Stimulated activated CD4-positive, alpha-beta T cell treated with anti-CD3 and anti-CD28 coated beads, Interleukin-15, amount 100 ng/mL, for 24 hours (primary cell): ENCODE measurements around the gene EPB41.
"Not testable (repeated sequence)": the region's sequence is repeated elsewhere in the genome, so short reads cannot be mapped to it uniquely, and the experiment has no call there.

Experiments used
- DNase-seq: peaks from one replicate; pipeline ENCODE4 v3.0.0-alpha.2; 2020

Gene EPB41

GRCh38 chr1:28982198-28982597, 67.8 kb downstream of the EPB41 start:
- DNase-seq, result no peak

- DNase-seq, result no peak
Observed at GRCh38 chr1:28983091-28983490, 68.7 kb downstream of the EPB41 start.

GRCh38 chr1:28983509-28984310, 69.3 kb downstream of the EPB41 start:
- DNase-seq, result no peak

GRCh38 chr1:28984311-28984684, 69.9 kb downstream of the EPB41 start:
- no peak for DNase-seq

GRCh38 chr1:28985427-28985826, 71.1 kb downstream of the EPB41 start:
- no peak for DNase-seq

GRCh38 chr1:28986306-28986910, 72.0 kb downstream of the EPB41 start:
- no peak for DNase-seq

- no peak for DNase-seq
Observed at GRCh38 chr1:29002792-29003191, 88.4 kb downstream of the EPB41 start.

GRCh38 chr1:29004288-29004687, 89.9 kb downstream of the EPB41 start:
- DNase-seq, result no peak

GRCh38 chr1:29004798-29005197, 90.4 kb downstream of the EPB41 start:
- DNase-seq, result no peak

GRCh38 chr1:29011775-29012174, 97.4 kb downstream of the EPB41 start:
- DNase-seq, result no peak

- DNase-seq, result no peak
Observed at GRCh38 chr1:29017235-29017634, 102.9 kb downstream of the EPB41 start.

- no peak for DNase-seq
Observed at GRCh38 chr1:29017975-29018712, 103.8 kb downstream of the EPB41 start.

- DNase-seq, result no peak
Observed at GRCh38 chr1:29022620-29023019, 108.3 kb downstream of the EPB41 start.

- DNase-seq, result no peak
Observed at GRCh38 chr1:29029667-29030066, 115.3 kb downstream of the EPB41 start.

GRCh38 chr1:29032841-29033240, 118.5 kb downstream of the EPB41 start:
- no peak for DNase-seq

- no peak for DNase-seq
Observed at GRCh38 chr1:29033829-29034466, 119.6 kb downstream of the EPB41 start.

GRCh38 chr1:29043274-29043965, 129.1 kb downstream of the EPB41 start:
- no peak for DNase-seq

- DNase-seq, result no peak
Observed at GRCh38 chr1:29044010-29044409, 129.6 kb downstream of the EPB41 start.

- not testable (repeated sequence) for DNase-seq
Observed at GRCh38 chr1:29045663-29046062, 131.3 kb downstream of the EPB41 start.

- DNase-seq, result no peak
Observed at GRCh38 chr1:29047142-29047541, 132.8 kb downstream of the EPB41 start.

GRCh38 chr1:29050166-29050565, 135.8 kb downstream of the EPB41 start:
- DNase-seq, result no peak

GRCh38 chr1:29052100-29052499, 137.7 kb downstream of the EPB41 start:
- DNase-seq, result no peak

GRCh38 chr1:29052941-29053340, 138.6 kb downstream of the EPB41 start:
- no peak for DNase-seq
